A549 (cell line): ENCODE results near the gene DLL4.

Experiments
- BHLHE40 ChIP-seq: IDR thresholded peaks from 2 replicates; pipeline ENCODE4 v1.6.1; 2012; ENCODE audit warnings: low read depth, low read length, inconsistent platforms
- PHF8 ChIP-seq: fragments of 200-600 bp; sonication (generic); IDR thresholded peaks from 2 replicates; pipeline ENCODE4 v1.6.1; 2016; ENCODE audit warnings: low read depth, mild to moderate bottlenecking, antibody characterized with exemption, moderate library complexity, borderline replicate concordance
- TF ChIP-seq, protein P1 (sequence below): fragments of >200 bp; sonication (Bioruptor Twin); formaldehyde crosslinking; IDR thresholded peaks from 3 replicates; pipeline ENCODE4 v1.5.1; 2016
- TF ChIP-seq, protein P2 (sequence below): fragments of >200 bp; sonication (Bioruptor Twin); formaldehyde crosslinking; IDR thresholded peaks from 3 replicates; pipeline ENCODE4 v1.6.1; 2016

DNA sequence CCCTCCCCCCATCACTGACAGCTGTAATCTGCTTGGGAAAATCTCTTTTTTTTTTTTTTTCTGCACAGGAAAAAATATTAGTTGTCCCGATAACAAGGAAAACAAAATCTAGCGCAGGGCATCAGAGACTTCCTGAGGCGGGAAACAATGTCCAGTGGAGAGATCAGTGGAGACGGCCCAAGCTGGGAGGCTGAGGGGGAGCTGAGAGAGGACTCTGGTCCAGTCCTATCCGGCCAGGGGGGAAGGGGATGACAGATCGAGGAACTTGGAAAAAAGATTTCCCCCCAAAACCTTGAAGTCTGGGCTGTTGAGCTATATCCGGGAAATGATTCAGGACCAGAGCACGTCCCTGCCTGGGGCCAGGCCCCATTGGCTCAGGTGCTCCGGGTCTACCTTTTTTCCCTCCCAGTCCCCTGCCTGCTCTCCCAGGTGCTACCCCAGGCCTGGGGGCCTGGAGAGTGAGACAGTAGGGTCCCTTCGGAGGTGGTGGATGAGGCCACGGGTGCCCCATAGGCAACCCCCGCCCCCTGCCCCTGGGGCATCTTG is 14.0 kb upstream of the DLL4 start:
- TF ChIP-seq PHF8 (no peak), BHLHE40 (no peak)
- TF ChIP-seq, protein P1, sequence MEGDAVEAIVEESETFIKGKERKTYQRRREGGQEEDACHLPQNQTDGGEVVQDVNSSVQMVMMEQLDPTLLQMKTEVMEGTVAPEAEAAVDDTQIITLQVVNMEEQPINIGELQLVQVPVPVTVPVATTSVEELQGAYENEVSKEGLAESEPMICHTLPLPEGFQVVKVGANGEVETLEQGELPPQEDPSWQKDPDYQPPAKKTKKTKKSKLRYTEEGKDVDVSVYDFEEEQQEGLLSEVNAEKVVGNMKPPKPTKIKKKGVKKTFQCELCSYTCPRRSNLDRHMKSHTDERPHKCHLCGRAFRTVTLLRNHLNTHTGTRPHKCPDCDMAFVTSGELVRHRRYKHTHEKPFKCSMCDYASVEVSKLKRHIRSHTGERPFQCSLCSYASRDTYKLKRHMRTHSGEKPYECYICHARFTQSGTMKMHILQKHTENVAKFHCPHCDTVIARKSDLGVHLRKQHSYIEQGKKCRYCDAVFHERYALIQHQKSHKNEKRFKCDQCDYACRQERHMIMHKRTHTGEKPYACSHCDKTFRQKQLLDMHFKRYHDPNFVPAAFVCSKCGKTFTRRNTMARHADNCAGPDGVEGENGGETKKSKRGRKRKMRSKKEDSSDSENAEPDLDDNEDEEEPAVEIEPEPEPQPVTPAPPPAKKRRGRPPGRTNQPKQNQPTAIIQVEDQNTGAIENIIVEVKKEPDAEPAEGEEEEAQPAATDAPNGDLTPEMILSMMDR, result no peak
- TF ChIP-seq, protein P2, sequence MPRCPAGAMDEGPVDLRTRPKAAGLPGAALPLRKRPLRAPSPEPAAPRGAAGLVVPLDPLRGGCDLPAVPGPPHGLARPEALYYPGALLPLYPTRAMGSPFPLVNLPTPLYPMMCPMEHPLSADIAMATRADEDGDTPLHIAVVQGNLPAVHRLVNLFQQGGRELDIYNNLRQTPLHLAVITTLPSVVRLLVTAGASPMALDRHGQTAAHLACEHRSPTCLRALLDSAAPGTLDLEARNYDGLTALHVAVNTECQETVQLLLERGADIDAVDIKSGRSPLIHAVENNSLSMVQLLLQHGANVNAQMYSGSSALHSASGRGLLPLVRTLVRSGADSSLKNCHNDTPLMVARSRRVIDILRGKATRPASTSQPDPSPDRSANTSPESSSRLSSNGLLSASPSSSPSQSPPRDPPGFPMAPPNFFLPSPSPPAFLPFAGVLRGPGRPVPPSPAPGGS, result no peak
